ENCODE results near the gene IRF2BPL. TPM values are rescaled to one million over a fixed set of nuclear protein-coding genes. Genes with fewer than 3 reads are reported as not detected.

IRF2BPL gene
- total RNA-seq, 5 donors from 2014 or later (not counting 1 experiment from before 2014, with no cell fraction given): 32.6 to 50.4 (median 38.8) TPM

- POLR2A ChIA-PET: no interaction called here
Observed at GRCh38 chr14:76996563-76997146, 31.9 kb downstream of the IRF2BPL start.

GRCh38 chr14:76995279-76996035 lies 33.1 kb downstream of the IRF2BPL start:
- ATAC-seq (replicated peaks in 1 of 4) (no peak), DNase-seq (no peak)
- Mint-ChIP-seq H3K36me3 (no peaks in the 10 kb centered on the region), H3K27me3 (no peaks in the 10 kb centered on the region), H3K4me1 (peaks cover 2 to 13% (median 6%) of the 10 kb centered on the region in 3 donors), H3K27ac (no peak overlapping the region), H3K4me3 (no peak overlapping the region), H3K9me3 (no peaks in the 10 kb centered on the region)
- CTCF ChIA-PET: interaction anchor here in 1 of 2 donors (1.1 kb wide), 1 partner anchor 82 kb away, joined by 3 read pairs; no protein-coding TSS in a partner anchor
- peaks cover 3 to 5% of the 10 kb centered on the region in 2 experiments for H3K4me1 ChIP-seq (ENCODE audit: control insufficient read depth in 1 of 2, extremely low read depth in 1 of 2, insufficient read depth in 2 of 2, low read length in 2 of 2)
- H3K9me3 ChIP-seq: no peaks in the 10 kb centered on the region
- no peak overlapping the region for H3K27ac ChIP-seq (ENCODE audit: low read length)
- peaks cover 0 to 11% of the 10 kb centered on the region in 2 experiments for H3K27me3 ChIP-seq (replicated peaks in 1 of 2; ENCODE audit: control insufficient read depth in 2 of 2, extremely low read depth in 1 of 2, insufficient read depth in 2 of 2, low read length in 1 of 2)
- no CpG with 5 or more reads among the region's 4 CpGs for WGBS (ENCODE audit: insufficient coverage)
- H3K36me3 ChIP-seq (ENCODE audit: control insufficient read depth in 2 of 2, extremely low read depth in 1 of 2, insufficient read depth in 1 of 2, low read length in 1 of 2): no peaks in the 10 kb centered on the region
- no peak overlapping the region for H3K4me3 ChIP-seq (ENCODE audit: control insufficient read depth in 1 of 2, extremely low read depth in 1 of 2, low read length in 1 of 2)
- POLR2A ChIA-PET: interaction anchor here in 1 of 2 donors (0.5 kb wide), 1 partner anchor 33 kb away, joined by 4 read pairs; no protein-coding TSS in a partner anchor

More at GRCh38 chr14:76996563-76997146, 31.9 kb downstream of the IRF2BPL start:
- Mint-ChIP-seq H3K9me3 (no peaks in the 10 kb centered on the region), H3K4me1 (peaks cover 8 to 19% (median 11%) of the 10 kb centered on the region in 3 donors), H3K27me3 (no peaks in the 10 kb centered on the region), H3K36me3 (no peaks in the 10 kb centered on the region), H3K4me3 (no peak overlapping the region), H3K27ac (no peak overlapping the region)
- Histone ChIP-seq H3K27me3 (replicated peaks in 1 of 2; ENCODE audit: control insufficient read depth in 2 of 2, extremely low read depth in 1 of 2, insufficient read depth in 2 of 2, low read length in 1 of 2) (peaks cover 0 to 12% of the 10 kb centered on the region in 2 experiments), H3K36me3 (ENCODE audit: control insufficient read depth in 2 of 2, extremely low read depth in 1 of 2, insufficient read depth in 1 of 2, low read length in 1 of 2) (no peaks in the 10 kb centered on the region), H3K27ac (ENCODE audit: low read length) (no peak overlapping the region), H3K4me3 (ENCODE audit: control insufficient read depth in 1 of 2, extremely low read depth in 1 of 2, low read length in 1 of 2) (no peak overlapping the region), H3K9me3 (no peaks in the 10 kb centered on the region), H3K4me1 (ENCODE audit: control insufficient read depth in 1 of 2, extremely low read depth in 1 of 2, insufficient read depth in 2 of 2, low read length in 2 of 2) (peaks cover 3 to 10% of the 10 kb centered on the region in 2 experiments)
- DNase-seq (no peak), ATAC-seq (replicated peaks in 1 of 4) (no peak)
- CTCF ChIA-PET: interaction anchor here in 1 of 2 donors (0.6 kb wide), 1 partner anchor 53 kb away, joined by 5 read pairs; no protein-coding TSS in a partner anchor
- WGBS (ENCODE audit: insufficient coverage): 92% methylated on average over 2 of the region's 2 CpGs

- Mint-ChIP-seq H3K27me3 (no peaks in the 10 kb centered on the region), H3K4me1 (peaks cover 0 to 10% (median 5%) of the 10 kb centered on the region in 3 donors), H3K27ac (no peak overlapping the region), H3K36me3 (no peaks in the 10 kb centered on the region), H3K9me3 (no peaks in the 10 kb centered on the region), H3K4me3 (no peak overlapping the region)
- 86% methylated on average over 2 of the region's 6 CpGs for WGBS (ENCODE audit: insufficient coverage)
- ATAC-seq (replicated peaks in 1 of 4): no peak
- POLR2A ChIA-PET: no interaction called here
- DNase-seq: no peak
- CTCF ChIA-PET: interaction anchor here in 1 of 2 donors (0.7 kb wide), 1 partner anchor 434 kb away, joined by 7 read pairs; no protein-coding TSS in a partner anchor
- Histone ChIP-seq H3K27ac (ENCODE audit: low read length) (no peak overlapping the region), H3K4me1 (ENCODE audit: control insufficient read depth in 1 of 2, extremely low read depth in 1 of 2, insufficient read depth in 2 of 2, low read length in 2 of 2) (peaks cover 0 to 2% of the 10 kb centered on the region in 2 experiments), H3K27me3 (replicated peaks in 1 of 2; ENCODE audit: control insufficient read depth in 2 of 2, extremely low read depth in 1 of 2, insufficient read depth in 2 of 2, low read length in 1 of 2) (no peaks in the 10 kb centered on the region), H3K36me3 (ENCODE audit: control insufficient read depth in 2 of 2, extremely low read depth in 1 of 2, insufficient read depth in 1 of 2, low read length in 1 of 2) (no peaks in the 10 kb centered on the region), H3K9me3 (no peaks in the 10 kb centered on the region), H3K4me3 (ENCODE audit: control insufficient read depth in 1 of 2, extremely low read depth in 1 of 2, low read length in 1 of 2) (no peak overlapping the region)
Observed at GRCh38 chr14:76993752-76994151, 34.8 kb downstream of the IRF2BPL start.

DNA sequence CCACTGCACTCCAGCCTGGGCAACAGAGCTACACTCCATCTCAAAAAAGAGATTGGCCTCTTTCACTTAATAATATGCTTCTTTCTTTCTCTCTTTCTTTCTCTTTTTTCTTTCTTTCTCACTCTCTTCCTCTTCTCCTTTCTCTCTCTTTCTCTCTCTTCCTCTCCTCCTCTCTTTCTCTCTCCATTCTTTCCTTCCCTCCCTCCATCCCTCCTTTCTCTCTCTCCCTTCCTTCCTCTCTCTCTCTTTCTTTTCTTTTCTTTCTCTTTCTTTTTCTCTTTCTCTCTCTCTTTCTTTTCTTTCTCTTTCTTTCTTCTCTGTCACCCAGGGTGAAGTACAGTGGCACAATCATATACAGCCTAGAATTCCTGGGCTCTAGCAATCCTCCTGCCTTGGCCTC lies 38.4 kb downstream of the IRF2BPL start:
- Histone ChIP-seq H3K27me3 (replicated peaks in 1 of 2; ENCODE audit: control insufficient read depth in 2 of 2, extremely low read depth in 1 of 2, insufficient read depth in 2 of 2, low read length in 1 of 2) (no peaks in the 10 kb centered on the region), H3K36me3 (ENCODE audit: control insufficient read depth in 2 of 2, extremely low read depth in 1 of 2, insufficient read depth in 1 of 2, low read length in 1 of 2) (no peaks in the 10 kb centered on the region), H3K9me3 (no peaks in the 10 kb centered on the region), H3K4me1 (ENCODE audit: control insufficient read depth in 1 of 2, extremely low read depth in 1 of 2, insufficient read depth in 2 of 2, low read length in 2 of 2) (peaks cover 0 to 14% of the 10 kb centered on the region in 2 experiments), H3K27ac (ENCODE audit: low read length) (no peak overlapping the region), H3K4me3 (ENCODE audit: control insufficient read depth in 1 of 2, extremely low read depth in 1 of 2, low read length in 1 of 2) (no peak overlapping the region)
- no peaks in the 10 kb centered on the region for H3K36me3 Mint-ChIP-seq
- H3K4me1 Mint-ChIP-seq: peaks cover 11 to 21% (median 20%) of the 10 kb centered on the region in 3 donors
- CTCF ChIA-PET: no interaction called here
- H3K9me3 Mint-ChIP-seq: no peaks in the 10 kb centered on the region
- ATAC-seq (replicated peaks in 1 of 4) (no peak), DNase-seq (no peak)
- peaks cover 0 to 2% of the 10 kb centered on the region in 2 donors for H3K27me3 Mint-ChIP-seq
- no peak overlapping the region for H3K4me3 Mint-ChIP-seq
- no peak overlapping the region for H3K27ac Mint-ChIP-seq
- POLR2A ChIA-PET: no interaction called here

- H3K9me3 Mint-ChIP-seq: no peaks in the 10 kb centered on the region
- ChIA-PET CTCF (interaction anchor here in 1 of 2 donors (0.6 to 0.9 kb wide), 3 partner anchors 10 to 116 kb away, joined by 3 to 7 read pairs (median 3); no protein-coding TSS in a partner anchor), POLR2A (no interaction called here)
- no peaks in the 10 kb centered on the region for H3K9me3 ChIP-seq
- H3K36me3 Mint-ChIP-seq: no peaks in the 10 kb centered on the region
- no peaks in the 10 kb centered on the region for H3K27me3 ChIP-seq (replicated peaks in 1 of 2; ENCODE audit: control insufficient read depth in 2 of 2, extremely low read depth in 1 of 2, insufficient read depth in 2 of 2, low read length in 1 of 2)
- H3K36me3 ChIP-seq (ENCODE audit: control insufficient read depth in 2 of 2, extremely low read depth in 1 of 2, insufficient read depth in 1 of 2, low read length in 1 of 2): no peaks in the 10 kb centered on the region
- ATAC-seq (replicated peaks in 1 of 4) (no peak), DNase-seq (no peak)
- peaks cover 11 to 20% (median 11%) of the 10 kb centered on the region in 3 donors for H3K4me1 Mint-ChIP-seq
- H3K27me3 Mint-ChIP-seq: peaks cover 0 to 2% of the 10 kb centered on the region in 2 donors
- no peak overlapping the region for H3K4me3 Mint-ChIP-seq
- H3K4me3 ChIP-seq (ENCODE audit: control insufficient read depth in 1 of 2, extremely low read depth in 1 of 2, low read length in 1 of 2): no peak overlapping the region
- no CpG with 5 or more reads among the region's 4 CpGs for WGBS (ENCODE audit: insufficient coverage)
- H3K27ac Mint-ChIP-seq: no peak overlapping the region
- H3K27ac ChIP-seq (ENCODE audit: low read length): no peak overlapping the region
- peaks cover 0 to 11% of the 10 kb centered on the region in 2 experiments for H3K4me1 ChIP-seq (ENCODE audit: control insufficient read depth in 1 of 2, extremely low read depth in 1 of 2, insufficient read depth in 2 of 2, low read length in 2 of 2)
Observed at GRCh38 chr14:76987956-76988520, 40.5 kb downstream of the IRF2BPL start.

- Mint-ChIP-seq H3K4me3 (no peak overlapping the region), H3K36me3 (peaks cover 6% of the 10 kb centered on the region), H3K27ac (peak overlapping the region; percentile 36 to 55), H3K27me3 (peaks cover 0 to 2% of the 10 kb centered on the region in 2 donors), H3K4me1 (peaks cover 11 to 20% (median 11%) of the 10 kb centered on the region in 3 donors), H3K9me3 (peaks cover 0 to 7% (median 6%) of the 10 kb centered on the region in 3 donors)
- Histone ChIP-seq H3K4me3 (ENCODE audit: control insufficient read depth in 1 of 2, extremely low read depth in 1 of 2, low read length in 1 of 2) (no peak overlapping the region), H3K27ac (ENCODE audit: low read length) (no peak overlapping the region), H3K9me3 (no peaks in the 10 kb centered on the region), H3K27me3 (replicated peaks in 1 of 2; ENCODE audit: control insufficient read depth in 2 of 2, extremely low read depth in 1 of 2, insufficient read depth in 2 of 2, low read length in 1 of 2) (no peaks in the 10 kb centered on the region), H3K36me3 (ENCODE audit: control insufficient read depth in 2 of 2, extremely low read depth in 1 of 2, insufficient read depth in 1 of 2, low read length in 1 of 2) (no peaks in the 10 kb centered on the region), H3K4me1 (ENCODE audit: control insufficient read depth in 1 of 2, extremely low read depth in 1 of 2, insufficient read depth in 2 of 2, low read length in 2 of 2) (peaks cover 0 to 11% of the 10 kb centered on the region in 2 experiments)
- 97% methylated on average over 3 of the region's 4 CpGs for WGBS (ENCODE audit: insufficient coverage)
- DNase-seq: no peak
- ChIA-PET CTCF (no interaction called here), POLR2A (no interaction called here)
- ATAC-seq (replicated peaks in 1 of 4): no peak
Observed at GRCh38 chr14:76986231-76986565, 42.3 kb downstream of the IRF2BPL start.

Data from T-cell (primary cell).